CD14-positive monocyte (primary cell): Measurements from ENCODE around the gene EXO1. TPM values are rescaled to one million over a fixed set of nuclear protein-coding genes. Genes with fewer than 3 reads are reported as not detected.
A peak's percentile ranks its signal among the peaks of the same experiment; 100 is the strongest.
"Not testable (repeated sequence)": the region's sequence is repeated elsewhere in the genome, so short reads cannot be mapped to it uniquely, and the experiment has no call there.

Experiments
- DNase-seq, 3 donors: peaks; one replicate each; pipeline ENCODE4 v3.0.0-alpha.2; 2011 to 2022
- H2AFZ ChIP-seq: 2 replicates; pipeline ENCODE4 v1.6.0; 2012; ENCODE audit warnings: mild to moderate bottlenecking, low read depth, low read length, inconsistent platforms; ENCODE audit not compliant: insufficient read depth, poor library complexity, severe bottlenecking
- H3K27ac ChIP-seq, 2 donors: 1 replicate in 1 of 2; 2 replicates in 1 of 2; pipeline ENCODE4 v1.5.1; 2012 to 2013; ENCODE audit warnings: low read length in 2 of 2, control low read depth in 1 of 2, inconsistent platforms in 1 of 2, low read depth in 1 of 2, mild to moderate bottlenecking in 1 of 2
- H3K27me3 ChIP-seq, 2 donors: one replicate each; pipeline versions ENCODE4 v1.6.0 to v1.6.1; 2011 to 2013; ENCODE audit warnings: low read length in 2 of 2; ENCODE audit not compliant: control insufficient read depth in 2 of 2, insufficient read depth in 2 of 2
- H3K36me3 ChIP-seq, 2 donors: replicated peaks in 1 of 2; 1 replicate in 1 of 2; 2 replicates in 1 of 2; pipeline versions ENCODE4 v1.5.1 to v1.6.1; 2012 to 2013; ENCODE audit warnings: low read length in 2 of 2, control low read depth in 1 of 2, inconsistent platforms in 1 of 2, mild to moderate bottlenecking in 1 of 2; ENCODE audit not compliant: insufficient read depth in 2 of 2, control insufficient read depth in 1 of 2
- H3K4me1 ChIP-seq, 2 donors: 1 replicate in 1 of 2; 2 replicates in 1 of 2; pipeline versions ENCODE4 v1.5.1 to v1.6.1; 2012 to 2013; ENCODE audit warnings: low read length in 2 of 2, control low read depth in 1 of 2, inconsistent platforms in 1 of 2, mild to moderate bottlenecking in 1 of 2, moderate library complexity in 1 of 2; ENCODE audit not compliant: insufficient read depth in 2 of 2, control insufficient read depth in 1 of 2
- H3K4me2 ChIP-seq: replicated peaks from 2 replicates; pipeline ENCODE3; 2012; ENCODE audit warnings: low read length, moderate library complexity, mild to moderate bottlenecking; ENCODE audit not compliant: poor library complexity, severe bottlenecking; ENCODE audit errors: extremely low read depth
- H3K4me3 ChIP-seq, 3 experiments: fragments of 200-600 bp in 1 of 3; sonication (generic) in 1 of 3; replicated peaks in 1 of 3; 1 replicate in 2 of 3; 2 replicates in 1 of 3; pipeline ENCODE4 v1.5.1; 2011 to 2013; ENCODE audit warnings: low read length in 3 of 3, mild to moderate bottlenecking in 3 of 3, control low read depth in 2 of 3, low read depth in 2 of 3, inconsistent platforms in 1 of 3, moderate library complexity in 1 of 3
- H3K79me2 ChIP-seq: 2 replicates; pipeline ENCODE4 v1.6.0; 2012; ENCODE audit warnings: mild to moderate bottlenecking, control low read depth, inconsistent platforms, low read length, moderate library complexity; ENCODE audit not compliant: insufficient read depth
- H3K9ac ChIP-seq: 2 replicates; pipeline ENCODE4 v1.6.0; 2017; ENCODE audit warnings: low read length, mild to moderate bottlenecking; ENCODE audit not compliant: insufficient read depth, poor library complexity, severe bottlenecking
- H3K9me3 ChIP-seq, 2 donors: replicated peaks in 1 of 2; 1 replicate in 1 of 2; 2 replicates in 1 of 2; pipeline versions ENCODE4 v1.5.1 to v1.6.1; 2012 to 2013; ENCODE audit warnings: low read length in 2 of 2, control low read depth in 1 of 2; ENCODE audit not compliant: control insufficient read depth in 1 of 2, insufficient read depth in 1 of 2
- H4K20me1 ChIP-seq: 2 replicates; pipeline ENCODE4 v1.6.0; 2012; ENCODE audit warnings: mild to moderate bottlenecking, low read length, control low read depth, moderate library complexity; ENCODE audit not compliant: insufficient read depth
- H3K27ac Mint-ChIP-seq, 7 donors: one replicate each; pipeline ENCODE4 v1.8.0; 2020; ENCODE audit warnings: mild to moderate bottlenecking in 7 of 7, mixed read lengths in 7 of 7, moderate library complexity in 6 of 7, inconsistent platforms in 2 of 7
- H3K27me3 Mint-ChIP-seq, 3 donors: one replicate each; pipeline ENCODE4 v1.8.0; 2021 to 2022; ENCODE audit warnings: low read depth in 3 of 3, mild to moderate bottlenecking in 3 of 3, mixed read lengths in 3 of 3, moderate library complexity in 3 of 3, inconsistent platforms in 1 of 3
- H3K36me3 Mint-ChIP-seq, 2 donors: one replicate each; pipeline ENCODE4 v1.8.0; 2020; ENCODE audit warnings: mixed read lengths in 2 of 2, inconsistent platforms in 1 of 2, mild to moderate bottlenecking in 1 of 2
- H3K4me1 Mint-ChIP-seq: one replicate; pipeline ENCODE4 v1.8.0; 2020; ENCODE audit warnings: mild to moderate bottlenecking, mixed read lengths
- H3K4me3 Mint-ChIP-seq, 2 donors: one replicate each; pipeline ENCODE4 v1.8.0; 2020; ENCODE audit warnings: mild to moderate bottlenecking in 2 of 2, mixed read lengths in 2 of 2, moderate library complexity in 1 of 2
- H3K9me3 Mint-ChIP-seq, 7 donors: one replicate each; pipeline ENCODE4 v1.8.0; 2020 to 2022; ENCODE audit warnings: mixed read lengths in 7 of 7, mild to moderate bottlenecking in 6 of 7, moderate library complexity in 6 of 7, inconsistent platforms in 2 of 7
- WGBS: methylation state at CpG from one replicate; pipeline ENCODE4 v1.1.5; 2013; ENCODE audit warnings: missing lambda C conversion rate; ENCODE audit not compliant: insufficient coverage; 5-methylcytosine and 5-hydroxymethylcytosine counted together
- intact Hi-C, 2 donors: fragments of 100-400 bp; cut with micrococcal nuclease; formaldehyde crosslinking; loops; one replicate each; pipeline versions ENCODE4 v1.15.0 to v1.15.1; 2023
- polyA plus RNA-seq, 3 donors: library from polyadenylated mRNA; depleted of rRNA in 1 of 3; unstranded in 2 of 3; stranded (reverse) in 1 of 3; fragments of 300-500 nt in 2 of 3; fragments of >200 nt in 1 of 3; fragmentation: Illumina TruSeq in 2 of 3; gene quantifications; 1 replicate in 2 of 3; 2 replicates in 1 of 3; pipeline ENCODE4 v1.2.3, GENCODE V29; 2012 to 2021
- TF ChIP-seq, protein P1 (sequence below): fragments of 200-600 bp; IDR thresholded peaks from one replicate; pipeline ENCODE4 v1.8.0; 2022; ENCODE audit warnings: antibody characterized with exemption, mild to moderate bottlenecking

Gene EXO1
- polyA plus RNA-seq, 3 donors, result 0.16 to 0.26 TPM; not detected in 1

DNA sequence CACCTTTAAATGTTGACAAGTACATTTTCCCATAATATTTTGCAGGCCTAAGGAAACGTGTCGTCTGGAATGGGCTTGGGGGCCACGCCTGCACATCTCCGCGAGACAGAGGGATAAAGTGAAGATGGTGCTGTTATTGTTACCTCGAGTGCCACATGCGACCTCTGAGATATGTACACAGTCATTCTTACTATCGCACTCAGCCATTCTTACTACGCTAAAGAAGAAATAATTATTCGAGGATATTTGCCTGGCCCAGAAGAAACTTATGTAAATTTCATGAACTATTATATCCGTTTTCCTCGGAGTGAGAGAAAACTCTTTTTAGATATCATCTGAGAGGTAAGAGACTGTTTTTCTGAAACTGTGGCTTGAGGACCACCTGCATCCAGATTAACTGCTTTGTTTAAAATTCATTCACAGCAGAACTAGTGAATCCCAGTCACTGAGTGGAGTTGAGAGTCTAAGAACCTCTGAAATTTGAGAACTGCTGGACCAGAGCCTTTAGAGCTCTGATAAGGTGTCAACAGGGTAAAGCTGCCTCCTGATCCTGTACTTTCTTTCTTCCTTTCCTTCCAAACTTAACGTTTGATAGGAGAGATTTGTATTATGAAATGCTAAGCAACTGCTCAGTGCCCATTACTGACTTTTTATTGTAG lies 811 bp downstream of the EXO1 start:
- no peak for DNase-seq
- Histone ChIP-seq H3K27ac (no peak overlapping the region), H3K36me3 (peaks cover 6 to 17% of the 10 kb centered on the region in 2 donors), H4K20me1 (no peaks in the 10 kb centered on the region), H3K4me2 (peak overlapping the region; percentile 93), H3K9ac (no peak overlapping the region), H3K9me3 (no peaks in the 10 kb centered on the region), H3K79me2 (peaks cover 19% of the 10 kb centered on the region), H3K4me1 (peaks cover 15 to 19% of the 10 kb centered on the region in 2 donors), H3K4me3 (peak overlapping the region in 1 of 3 experiments; percentile 94), H2AFZ (peak overlapping the region; percentile 92), H3K27me3 (no peaks in the 10 kb centered on the region)
- intact Hi-C loops, result loop anchor here (5.0 to 10.0 kb wide), 5 partner anchors 204 to 327 kb away; partner anchors contain the start of genes CHML (in 1 of the 2) and OPN3 (in 1 of the 2)
- Mint-ChIP-seq H3K27ac (no peak overlapping the region), H3K4me3 (peak overlapping the region; percentile 94 to 97), H3K9me3 (peaks cover 0 to under 1% (median 0%) of the 10 kb centered on the region in 7 donors), H3K27me3 (peaks cover 0 to 8% (median 0%) of the 10 kb centered on the region in 3 donors), H3K36me3 (peaks cover 12 to 19% of the 10 kb centered on the region in 2 donors), H3K4me1 (peaks cover 17% of the 10 kb centered on the region)
- TF ChIP-seq, protein P1, sequence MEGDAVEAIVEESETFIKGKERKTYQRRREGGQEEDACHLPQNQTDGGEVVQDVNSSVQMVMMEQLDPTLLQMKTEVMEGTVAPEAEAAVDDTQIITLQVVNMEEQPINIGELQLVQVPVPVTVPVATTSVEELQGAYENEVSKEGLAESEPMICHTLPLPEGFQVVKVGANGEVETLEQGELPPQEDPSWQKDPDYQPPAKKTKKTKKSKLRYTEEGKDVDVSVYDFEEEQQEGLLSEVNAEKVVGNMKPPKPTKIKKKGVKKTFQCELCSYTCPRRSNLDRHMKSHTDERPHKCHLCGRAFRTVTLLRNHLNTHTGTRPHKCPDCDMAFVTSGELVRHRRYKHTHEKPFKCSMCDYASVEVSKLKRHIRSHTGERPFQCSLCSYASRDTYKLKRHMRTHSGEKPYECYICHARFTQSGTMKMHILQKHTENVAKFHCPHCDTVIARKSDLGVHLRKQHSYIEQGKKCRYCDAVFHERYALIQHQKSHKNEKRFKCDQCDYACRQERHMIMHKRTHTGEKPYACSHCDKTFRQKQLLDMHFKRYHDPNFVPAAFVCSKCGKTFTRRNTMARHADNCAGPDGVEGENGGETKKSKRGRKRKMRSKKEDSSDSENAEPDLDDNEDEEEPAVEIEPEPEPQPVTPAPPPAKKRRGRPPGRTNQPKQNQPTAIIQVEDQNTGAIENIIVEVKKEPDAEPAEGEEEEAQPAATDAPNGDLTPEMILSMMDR, result no peak
- WGBS, result no CpG with 5 or more reads among the region's 13 CpGs

DNA sequence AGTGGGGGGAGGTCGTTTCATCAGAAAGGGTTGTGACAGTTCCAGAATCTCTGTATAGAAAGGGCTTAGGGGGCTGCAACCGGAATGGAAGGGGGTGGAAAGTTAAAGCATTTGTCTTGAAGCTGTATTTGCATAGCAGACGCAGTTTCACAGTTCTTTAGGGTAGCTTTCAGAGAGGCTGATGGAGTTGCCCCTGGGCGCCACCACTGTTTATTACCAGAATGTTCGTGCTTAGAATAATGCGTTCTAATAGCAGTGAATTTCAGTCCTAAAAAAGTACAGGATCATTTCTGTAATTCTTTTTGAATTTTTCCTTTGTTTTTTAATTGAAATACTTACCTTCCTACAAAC lies 1.3 kb downstream of the EXO1 start:
- peak overlapping the region; percentile 92 for H2AFZ ChIP-seq
- no peaks in the 10 kb centered on the region for H4K20me1 ChIP-seq
- intact Hi-C loops, result loop anchor here (5.0 to 10.0 kb wide), 5 partner anchors 205 to 327 kb away; partner anchors contain the start of genes CHML (in 1 of the 2) and OPN3 (in 1 of the 2)
- Mint-ChIP-seq H3K27ac (no peak overlapping the region), H3K4me1 (peaks cover 17% of the 10 kb centered on the region), H3K4me3 (no peak overlapping the region), H3K36me3 (peaks cover 15 to 24% of the 10 kb centered on the region in 2 donors), H3K9me3 (peaks cover 0 to 2% (median 0%) of the 10 kb centered on the region in 7 donors), H3K27me3 (peaks cover 0 to 6% (median 0%) of the 10 kb centered on the region in 3 donors)
- no peak overlapping the region for H3K27ac ChIP-seq
- TF ChIP-seq, protein P1, result no peak
- H3K4me1 ChIP-seq, result peaks cover 15 to 19% of the 10 kb centered on the region in 2 donors
- no CpG with 5 or more reads among the region's 6 CpGs for WGBS
- H3K27me3 ChIP-seq, result no peaks in the 10 kb centered on the region
- H3K9me3 ChIP-seq, result no peaks in the 10 kb centered on the region
- H3K9ac ChIP-seq, result no peak overlapping the region
- no peak overlapping the region for H3K4me3 ChIP-seq
- DNase-seq, result no peak
- H3K4me2 ChIP-seq, result no peak overlapping the region
- H3K79me2 ChIP-seq, result peaks cover 19% of the 10 kb centered on the region
- peaks cover 6 to 22% of the 10 kb centered on the region in 2 donors for H3K36me3 ChIP-seq

DNA sequence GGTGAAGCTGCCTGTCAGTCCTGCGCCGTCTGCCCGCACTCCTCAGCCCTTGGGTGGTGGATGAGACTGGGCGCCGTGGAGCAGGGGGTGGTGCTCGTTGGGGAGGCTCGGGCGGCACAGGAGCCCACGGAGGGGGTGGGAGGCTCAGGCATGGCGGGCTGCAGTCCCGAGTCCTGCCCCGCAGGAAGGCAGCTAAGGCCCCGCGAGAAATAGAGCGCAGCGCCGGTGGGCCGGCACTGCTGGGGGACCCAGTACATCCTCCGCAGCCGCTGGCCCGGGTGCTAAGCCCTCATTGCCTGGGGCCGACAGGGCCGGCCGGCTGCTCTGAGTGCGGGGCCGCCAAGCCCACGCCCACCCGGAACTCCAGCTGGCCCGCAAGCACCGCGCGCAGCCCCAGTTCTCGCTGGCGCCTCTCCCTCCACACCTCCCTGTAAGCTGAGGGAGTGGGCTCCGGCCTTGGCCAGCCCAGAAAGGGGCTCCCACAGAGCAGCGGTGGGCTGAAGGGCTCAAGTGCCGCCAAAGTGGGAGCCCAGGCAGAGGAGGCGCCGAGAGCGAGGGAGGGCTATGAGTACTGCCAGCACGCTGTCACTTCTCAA lies 7.6 kb downstream of the EXO1 start:
- H3K27me3 Mint-ChIP-seq, H4K20me1 ChIP-seq, H2AFZ ChIP-seq, intact Hi-C loops, H3K9ac ChIP-seq, DNase-seq, H3K4me2 ChIP-seq, H3K9me3 ChIP-seq, H3K9me3 Mint-ChIP-seq, H3K4me1 ChIP-seq, H3K4me3 ChIP-seq, H3K79me2 ChIP-seq, H3K4me3 Mint-ChIP-seq, H3K27me3 ChIP-seq, H3K27ac ChIP-seq, H3K4me1 Mint-ChIP-seq: not testable (repeated sequence)
- WGBS, result 95% methylated on average over 26 of the region's 41 CpGs
- peak overlapping the region in 1 of 7 donors; percentile 63 for H3K27ac Mint-ChIP-seq
- peaks cover 43 to 58% of the 10 kb centered on the region in 2 donors for H3K36me3 Mint-ChIP-seq
- peaks cover 9 to 42% of the 10 kb centered on the region in 2 donors for H3K36me3 ChIP-seq
